Natural killer cell (primary cell): ENCODE measurements around the gene GPX3. TPM values are rescaled to one million over a fixed set of nuclear protein-coding genes. Genes with fewer than 3 reads are reported as not detected.

Experiments used
- ATAC-seq, 3 donors: fragments of 150-1000 bp in 2 of 3; fragments of 200-7000 bp in 1 of 3; cut with Tn5 transposase; 1 replicate in 1 of 3; 2 replicates in 2 of 3; pipeline ENCODE4 v1.10.0; 2021; ENCODE audit warnings: mild to moderate bottlenecking in 2 of 3, moderate library complexity in 2 of 3
- DNase-seq, 2 donors: peaks; one replicate each; pipeline versions ENCODE4 v3.0.0 to v3.0.0-alpha.2; 2013 to 2021; ENCODE audit warnings: mixed read lengths in 1 of 2
- H3K27ac ChIP-seq: one replicate; pipeline ENCODE4 v1.5.1; 2013; ENCODE audit warnings: mild to moderate bottlenecking, low read length
- H3K27me3 ChIP-seq: one replicate; pipeline ENCODE4 v1.6.1; 2013; ENCODE audit warnings: low read length; ENCODE audit not compliant: control insufficient read depth, insufficient read depth
- H3K36me3 ChIP-seq: one replicate; pipeline ENCODE4 v1.6.1; 2013; ENCODE audit warnings: low read length; ENCODE audit not compliant: control insufficient read depth, insufficient read depth
- H3K4me1 ChIP-seq: one replicate; pipeline ENCODE4 v1.6.1; 2013; ENCODE audit warnings: low read length; ENCODE audit not compliant: control insufficient read depth, insufficient read depth
- H3K4me3 ChIP-seq: one replicate; pipeline ENCODE4 v1.5.1; 2013; ENCODE audit warnings: low read length
- H3K9me3 ChIP-seq: one replicate; pipeline ENCODE4 v1.6.1; 2013; ENCODE audit warnings: low read length; ENCODE audit not compliant: control insufficient read depth, insufficient read depth
- H3K27ac Mint-ChIP-seq, 2 donors: one replicate each; pipeline ENCODE4 v1.8.0; 2022; ENCODE audit warnings: mild to moderate bottlenecking in 2 of 2, mixed read lengths in 2 of 2, moderate library complexity in 1 of 2
- H3K27me3 Mint-ChIP-seq, 2 donors: one replicate each; pipeline ENCODE4 v1.8.0; 2022; ENCODE audit warnings: low read depth in 2 of 2, mixed read lengths in 2 of 2
- H3K36me3 Mint-ChIP-seq: one replicate; pipeline ENCODE4 v1.8.0; 2022; ENCODE audit warnings: mixed read lengths
- H3K4me1 Mint-ChIP-seq, 2 donors: one replicate each; pipeline ENCODE4 v1.8.0; 2022; ENCODE audit warnings: mixed read lengths in 2 of 2
- H3K4me3 Mint-ChIP-seq: one replicate; pipeline ENCODE4 v1.8.0; 2022; ENCODE audit warnings: mild to moderate bottlenecking, moderate library complexity, mixed read lengths
- H3K9me3 Mint-ChIP-seq, 2 donors: one replicate each; pipeline ENCODE4 v1.8.0; 2022; ENCODE audit warnings: mixed read lengths in 2 of 2
- CTCF ChIP-seq: fragments of 200-600 bp; IDR thresholded peaks from one replicate; pipeline ENCODE4 v1.8.0; 2022; ENCODE audit warnings: antibody characterized with exemption
- WGBS: methylation state at CpG from one replicate; pipeline ENCODE4 v1.1.7; 2013; ENCODE audit warnings: missing lambda C conversion rate; ENCODE audit not compliant: insufficient coverage; 5-methylcytosine and 5-hydroxymethylcytosine counted together
- intact Hi-C: fragments of 100-400 bp; cut with micrococcal nuclease; formaldehyde crosslinking; loops from one replicate; pipeline ENCODE4 v1.14.2; 2022
- total RNA-seq, 4 donors: library from RNA; stranded (reverse); fragments of 120-200 nt in 1 of 4; gene quantifications; one replicate each; pipeline versions ENCODE4 v1.2.3 to v1.2.4, GENCODE V29; 2013 to 2022

GPX3 gene
- total RNA-seq, 3 donors from 2014 or later (not counting 1 experiment from before 2014, with no cell fraction given), result 1.1 TPM; not detected in 2

- WGBS, result 91% methylated on average over 9 of the region's 9 CpGs
- no peak for ATAC-seq
- H3K36me3 ChIP-seq, result no peaks in the 10 kb centered on the region
- H3K36me3 Mint-ChIP-seq, result no peaks in the 10 kb centered on the region
- H3K4me3 Mint-ChIP-seq, result no peak overlapping the region
- H3K9me3 ChIP-seq, result no peaks in the 10 kb centered on the region
- H3K4me3 ChIP-seq, result no peak overlapping the region
- no peaks in the 10 kb centered on the region for H3K27me3 ChIP-seq
- H3K4me1 ChIP-seq, result no peaks in the 10 kb centered on the region
- no peak overlapping the region for H3K27ac ChIP-seq
- no peaks in the 10 kb centered on the region for H3K4me1 Mint-ChIP-seq
- no peaks in the 10 kb centered on the region for H3K9me3 Mint-ChIP-seq
- intact Hi-C loops, result no loop called here
- H3K27me3 Mint-ChIP-seq, result peaks cover 0 to 6% of the 10 kb centered on the region in 2 donors
- TF ChIP-seq CTCF, result no peak
- no peak for DNase-seq
- H3K27ac Mint-ChIP-seq, result no peak overlapping the region
Observed at GRCh38 chr5:151002681-151003502, 17.5 kb upstream of the GPX3 start.

DNA sequence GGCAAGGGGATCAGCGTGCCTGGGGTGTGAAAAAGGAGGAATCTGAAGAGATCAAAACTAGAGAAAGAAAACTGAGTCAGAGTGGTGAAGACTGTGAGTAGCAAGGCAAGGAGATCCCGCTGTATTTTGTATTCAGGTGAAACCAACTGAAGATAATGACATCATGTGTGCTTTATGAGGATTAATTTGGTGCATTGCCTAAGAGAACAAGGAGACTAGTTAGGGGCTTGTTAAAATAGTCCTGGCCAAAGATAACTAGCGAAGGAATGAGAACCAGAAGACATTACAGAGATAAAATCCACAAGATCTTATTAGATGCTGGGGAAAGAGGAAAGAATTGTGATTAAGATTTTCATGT is 16.9 kb upstream of the GPX3 start:
- Mint-ChIP-seq H3K27ac (no peak overlapping the region), H3K9me3 (no peaks in the 10 kb centered on the region), H3K27me3 (peaks cover 0 to 6% of the 10 kb centered on the region in 2 donors), H3K36me3 (no peaks in the 10 kb centered on the region), H3K4me3 (no peak overlapping the region), H3K4me1 (no peaks in the 10 kb centered on the region)
- intact Hi-C loops, result no loop called here
- no peak overlapping the region for H3K4me3 ChIP-seq
- H3K27ac ChIP-seq, result no peak overlapping the region
- ATAC-seq (no peak), DNase-seq (no peak)
- no peaks in the 10 kb centered on the region for H3K9me3 ChIP-seq
- no peaks in the 10 kb centered on the region for H3K27me3 ChIP-seq
- no peaks in the 10 kb centered on the region for H3K4me1 ChIP-seq
- TF ChIP-seq CTCF, result no peak
- WGBS, result 87% methylated on average over 3 of the region's 3 CpGs
- H3K36me3 ChIP-seq, result no peaks in the 10 kb centered on the region

- ATAC-seq (no peak), DNase-seq (no peak)
- Mint-ChIP-seq H3K36me3 (no peaks in the 10 kb centered on the region), H3K4me3 (no peak overlapping the region), H3K27me3 (peaks cover 0 to 6% of the 10 kb centered on the region in 2 donors), H3K9me3 (no peaks in the 10 kb centered on the region), H3K27ac (no peak overlapping the region), H3K4me1 (no peaks in the 10 kb centered on the region)
- H3K27ac ChIP-seq, result no peak overlapping the region
- H3K4me1 ChIP-seq, result no peaks in the 10 kb centered on the region
- no peaks in the 10 kb centered on the region for H3K9me3 ChIP-seq
- no peak overlapping the region for H3K4me3 ChIP-seq
- no peaks in the 10 kb centered on the region for H3K27me3 ChIP-seq
- intact Hi-C loops, result no loop called here
- no peaks in the 10 kb centered on the region for H3K36me3 ChIP-seq
- WGBS, result 100% methylated on average over 2 of the region's 2 CpGs
- TF ChIP-seq CTCF, result no peak
Observed at GRCh38 chr5:151004499-151004898, 15.9 kb upstream of the GPX3 start.
